OCI-LY7 (cell line): ENCODE results near the gene FHOD3.

Experiments used
- EZH2phosphoT487 ChIP-seq: fragments of 200-600 bp; sonication (generic); IDR thresholded peaks from 2 replicates; pipeline ENCODE4 v1.6.1; 2018; ENCODE audit warnings: low read depth, borderline replicate concordance, mild to moderate bottlenecking, mixed run types, antibody characterized with exemption, low read length, moderate library complexity, mixed read lengths
- TF ChIP-seq, protein P1 (sequence below): fragments of 200-600 bp; sonication (generic); conservative IDR thresholded peaks from 2 replicates; pipeline ENCODE4 v1.5.1; 2014; ENCODE audit warnings: mild to moderate bottlenecking, antibody characterized with exemption, low read length, moderate library complexity, mixed read lengths

DNA sequence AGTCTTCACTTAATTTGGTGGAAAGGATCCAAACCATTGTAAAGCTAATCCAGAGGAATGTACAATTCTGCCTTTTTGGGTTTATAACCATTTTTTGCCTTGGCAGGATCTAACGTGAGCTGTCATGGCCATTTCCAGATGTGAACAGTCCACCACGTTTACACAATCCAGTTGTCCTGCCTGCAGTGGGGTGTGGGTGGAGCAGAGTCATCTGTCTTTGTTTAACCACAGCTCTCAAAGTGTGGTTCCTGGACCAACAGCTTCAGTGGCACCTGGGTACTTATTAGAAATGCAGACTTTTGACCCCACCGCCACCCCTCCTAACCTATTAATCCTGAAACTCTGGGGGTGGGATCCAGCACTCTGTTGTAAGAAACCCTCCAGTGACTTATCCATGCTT, 35.9 kb downstream of the FHOD3 start:
- TF ChIP-seq, protein P1, sequence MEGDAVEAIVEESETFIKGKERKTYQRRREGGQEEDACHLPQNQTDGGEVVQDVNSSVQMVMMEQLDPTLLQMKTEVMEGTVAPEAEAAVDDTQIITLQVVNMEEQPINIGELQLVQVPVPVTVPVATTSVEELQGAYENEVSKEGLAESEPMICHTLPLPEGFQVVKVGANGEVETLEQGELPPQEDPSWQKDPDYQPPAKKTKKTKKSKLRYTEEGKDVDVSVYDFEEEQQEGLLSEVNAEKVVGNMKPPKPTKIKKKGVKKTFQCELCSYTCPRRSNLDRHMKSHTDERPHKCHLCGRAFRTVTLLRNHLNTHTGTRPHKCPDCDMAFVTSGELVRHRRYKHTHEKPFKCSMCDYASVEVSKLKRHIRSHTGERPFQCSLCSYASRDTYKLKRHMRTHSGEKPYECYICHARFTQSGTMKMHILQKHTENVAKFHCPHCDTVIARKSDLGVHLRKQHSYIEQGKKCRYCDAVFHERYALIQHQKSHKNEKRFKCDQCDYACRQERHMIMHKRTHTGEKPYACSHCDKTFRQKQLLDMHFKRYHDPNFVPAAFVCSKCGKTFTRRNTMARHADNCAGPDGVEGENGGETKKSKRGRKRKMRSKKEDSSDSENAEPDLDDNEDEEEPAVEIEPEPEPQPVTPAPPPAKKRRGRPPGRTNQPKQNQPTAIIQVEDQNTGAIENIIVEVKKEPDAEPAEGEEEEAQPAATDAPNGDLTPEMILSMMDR, result no peak
- TF ChIP-seq EZH2phosphoT487, result no peak
